ENCODE data around the gene FBRS.

The FBRS gene

GRCh38 chr16:30621765-30622164, 36.5 kb upstream of the FBRS start (continued):
- no peak for TF ChIP-seq ARNTL (CRISPR knock-in tag; IDR thresholded peaks at IDR 0.05; ENCODE audit: borderline replicate concordance, low read depth)
- TF ChIP-seq RARB (CRISPR knock-in tag; IDR thresholded peaks at IDR 0.05): no peak
- TF ChIP-seq ZNF565 (CRISPR knock-in tag; conservative IDR thresholded peaks at IDR 0.05; ENCODE audit: low read depth): no peak

GRCh38 chr16:30622455-30623032, 35.7 kb upstream of the FBRS start:
- ATAC-seq: no peak
- no peak for TF ChIP-seq RARB (CRISPR knock-in tag; IDR thresholded peaks at IDR 0.05)
- no peak for TF ChIP-seq GLIS3 (CRISPR knock-in tag; IDR thresholded peaks at IDR 0.05)
- TF ChIP-seq OSR1 (CRISPR knock-in tag; IDR thresholded peaks at IDR 0.05): no peak
- no peak for TF ChIP-seq ZNF8 (CRISPR knock-in tag; IDR thresholded peaks at IDR 0.05)
- no peak for TF ChIP-seq CSDC2 (CRISPR knock-in tag; IDR thresholded peaks at IDR 0.05)
- TF ChIP-seq CREB5 (CRISPR knock-in tag; IDR thresholded peaks at IDR 0.05; ENCODE audit: low read depth): no peak
- no peak for TF ChIP-seq SNAI2 (CRISPR knock-in tag; IDR thresholded peaks at IDR 0.05)
- no peak for TF ChIP-seq ARNTL (CRISPR knock-in tag; IDR thresholded peaks at IDR 0.05; ENCODE audit: borderline replicate concordance, low read depth)

- no peak for TF ChIP-seq GLIS3 (CRISPR knock-in tag; IDR thresholded peaks at IDR 0.05)
- TF ChIP-seq ZNF70 (CRISPR knock-in tag; IDR thresholded peaks at IDR 0.05): no peak
- no peak for TF ChIP-seq POU6F1 (CRISPR knock-in tag; IDR thresholded peaks at IDR 0.05; ENCODE audit: borderline replicate concordance, low read depth)
- no peak for TF ChIP-seq ESRRG (CRISPR knock-in tag; IDR thresholded peaks at IDR 0.05)
- TF ChIP-seq TCF4 (CRISPR knock-in tag; IDR thresholded peaks at IDR 0.05; ENCODE audit: borderline replicate concordance): no peak
- no peak for TF ChIP-seq BACH2 (CRISPR knock-in tag; IDR thresholded peaks at IDR 0.05; ENCODE audit: borderline replicate concordance)
- no peak for TF ChIP-seq ZNF565 (CRISPR knock-in tag; conservative IDR thresholded peaks at IDR 0.05; ENCODE audit: low read depth)
- no peak for TF ChIP-seq SNAI2 (CRISPR knock-in tag; IDR thresholded peaks at IDR 0.05)
- ATAC-seq: no peak
Measured at GRCh38 chr16:30623536-30624283, 34.5 kb upstream of the FBRS start.

GRCh38 chr16:30626236-30626635, 32.0 kb upstream of the FBRS start:
- TF ChIP-seq ZNF565 (CRISPR knock-in tag; conservative IDR thresholded peaks at IDR 0.05; ENCODE audit: low read depth) (no peak), CSDC2 (CRISPR knock-in tag; IDR thresholded peaks at IDR 0.05) (no peak), ESRRG (CRISPR knock-in tag; IDR thresholded peaks at IDR 0.05) (no peak), ARNTL (CRISPR knock-in tag; IDR thresholded peaks at IDR 0.05; ENCODE audit: borderline replicate concordance, low read depth) (no peak), PATZ1 (CRISPR knock-in tag; IDR thresholded peaks at IDR 0.05; ENCODE audit: borderline replicate concordance) (no peak), GLIS3 (CRISPR knock-in tag; IDR thresholded peaks at IDR 0.05) (no peak), POU6F1 (CRISPR knock-in tag; IDR thresholded peaks at IDR 0.05; ENCODE audit: borderline replicate concordance, low read depth) (no peak), ISL1 (CRISPR knock-in tag; IDR thresholded peaks at IDR 0.05) (no peak), ZNF8 (CRISPR knock-in tag; IDR thresholded peaks at IDR 0.05) (no peak), ZC3H10 (CRISPR knock-in tag; IDR thresholded peaks at IDR 0.05) (no peak), ZFP30 (CRISPR knock-in tag; IDR thresholded peaks at IDR 0.05) (no peak), RARB (CRISPR knock-in tag; IDR thresholded peaks at IDR 0.05) (no peak), ZNF70 (CRISPR knock-in tag; IDR thresholded peaks at IDR 0.05) (no peak), ZFP3 (CRISPR knock-in tag; IDR thresholded peaks at IDR 0.05) (no peak), PPARA (CRISPR knock-in tag; IDR thresholded peaks at IDR 0.05; ENCODE audit: borderline replicate concordance) (no peak), TCF4 (CRISPR knock-in tag; IDR thresholded peaks at IDR 0.05; ENCODE audit: borderline replicate concordance) (no peak), OSR1 (CRISPR knock-in tag; IDR thresholded peaks at IDR 0.05) (no peak)
- ATAC-seq: no peak

All from SK-N-SH treated with all-trans-retinoic acid at 6 μM for 48 hours (cell line).